Upper lobe of left lung (tissue), 6 donors: ENCODE results near the gene MFN1. TPM values are rescaled to one million over a fixed set of nuclear protein-coding genes. Genes with fewer than 3 reads are reported as not detected.

Experiments used
- ATAC-seq, 2 donors: fragments of 200-7000 bp; cut with Tn5 transposase; one replicate each; pipeline ENCODE4 v1.9.1; 2022; ENCODE audit warnings: mild to moderate bottlenecking in 2 of 2, moderate library complexity in 2 of 2; ENCODE audit not compliant: low FRiP score in 2 of 2
- DNase-seq, 2 donors: peaks; one replicate each; pipeline ENCODE4 v3.0.0-alpha.2; 2019 to 2020
- H3K27ac ChIP-seq, 4 donors: fragments of 200-600 bp; sonication (generic); one replicate each; pipeline ENCODE4 v1.5.1; 2016 to 2019
- H3K27me3 ChIP-seq, 4 donors: fragments of 200-600 bp; sonication (generic); one replicate each; pipeline ENCODE4 v1.5.1; 2017 to 2019
- H3K36me3 ChIP-seq, 4 donors: fragments of 200-600 bp; sonication (generic); one replicate each; pipeline ENCODE4 v1.5.1; 2016 to 2019
- H3K4me1 ChIP-seq, 4 donors: fragments of 200-600 bp; sonication (generic); one replicate each; pipeline ENCODE4 v1.5.1; 2018 to 2019
- H3K4me3 ChIP-seq, 4 donors: fragments of 200-600 bp; sonication (generic); one replicate each; pipeline ENCODE4 v1.5.1; 2017 to 2019; ENCODE audit warnings: mild to moderate bottlenecking in 2 of 4, moderate library complexity in 1 of 4
- H3K9me3 ChIP-seq, 4 donors: fragments of 200-600 bp; sonication (generic); one replicate each; pipeline ENCODE4 v1.5.1; 2018 to 2019
- CTCF ChIP-seq, 6 experiments: fragments of 450-650 bp in 4 of 6; fragments of 200-600 bp in 2 of 6; sonication (generic) in 2 of 6; IDR thresholded peaks; one replicate each; pipeline ENCODE4 v1.5.1; 2016 to 2019; ENCODE audit warnings: antibody characterized with exemption in 6 of 6
- EP300 ChIP-seq, 4 donors: sonication (generic); formaldehyde crosslinking; IDR thresholded peaks; one replicate each; pipeline ENCODE4 v1.5.1; 2017; ENCODE audit warnings: antibody characterized with exemption in 4 of 4, control low read depth in 2 of 4
- POLR2A ChIP-seq, 4 donors: fragments of 450-650 bp; IDR thresholded peaks; one replicate each; pipeline ENCODE4 v1.5.1; 2016 to 2017; ENCODE audit warnings: antibody characterized with exemption in 4 of 4, mild to moderate bottlenecking in 2 of 4
- POLR2AphosphoS5 ChIP-seq, 2 donors: sonication (generic); formaldehyde crosslinking; IDR thresholded peaks; one replicate each; pipeline ENCODE4 v1.5.1; 2017; ENCODE audit warnings: antibody characterized with exemption in 2 of 2
- WGBS, 2 donors: methylation state at CpG; one replicate each; pipeline ENCODE4 v1.1.5; 2017 to 2018; 5-methylcytosine and 5-hydroxymethylcytosine counted together
- total RNA-seq, 6 donors: library from RNA; depleted of rRNA in 4 of 6; stranded (reverse); fragments of >200 nt in 4 of 6; gene quantifications; one replicate each; pipeline versions ENCODE4 v1.1.0 to v1.2.1, GENCODE V29; 2016 to 2021
- donor health status: DM: no; HTN: no; CAD: no; lungs with moderate emphysema.
- donor health status: DM: no; HTN: yes; CAD: no; lungs with severe emphysema.

Gene MFN1
- total RNA-seq, 6 donors from 2014 or later = 36.0 to 62.6 (median 47.8) TPM

GRCh38 chr3:179330438-179330837 is 17.1 kb upstream of the MFN1 start:
- TF ChIP-seq CTCF (IDR thresholded peaks at IDR 0.05) (no peak), POLR2AphosphoS5 (IDR thresholded peaks at IDR 0.05) (no peak), POLR2A (IDR thresholded peaks at IDR 0.05) (no peak), EP300 (IDR thresholded peaks at IDR 0.05) (no peak)
- WGBS, 2 donors = 88 to 94% methylated on average over 1 of the region's 1 CpG
- ATAC-seq (no peak), DNase-seq (no peak)
- H3K9me3 ChIP-seq = no peaks in the 10 kb centered on the region
- no peak overlapping the region for H3K4me3 ChIP-seq
- no peak overlapping the region for H3K27ac ChIP-seq
- peaks cover 0 to 5% (median under 1%) of the 10 kb centered on the region in 4 donors for H3K4me1 ChIP-seq
- peaks cover 22 to 78% (median 44%) of the 10 kb centered on the region in 4 donors for H3K36me3 ChIP-seq
- no peaks in the 10 kb centered on the region for H3K27me3 ChIP-seq

DNA sequence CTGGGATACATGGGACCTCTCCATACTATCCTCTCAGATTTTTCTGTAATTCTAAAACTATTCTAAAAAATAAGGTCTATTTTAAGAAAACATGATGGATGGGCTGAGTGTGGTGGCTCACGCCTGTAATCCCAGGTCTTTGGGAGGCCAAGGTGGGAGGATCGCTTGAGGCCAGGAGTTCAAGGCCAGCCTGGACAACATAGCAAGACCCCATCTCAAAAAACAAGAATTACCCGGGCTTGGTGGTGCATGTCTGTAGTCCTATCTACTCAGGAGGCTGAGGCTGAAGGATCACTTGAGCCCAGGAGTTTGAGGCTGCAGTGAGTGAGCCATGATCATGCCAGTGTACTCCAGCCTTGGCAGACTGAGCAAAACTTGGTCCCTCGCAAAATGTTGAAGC is 15.3 kb upstream of the MFN1 start:
- Histone ChIP-seq H3K4me3 (no peak overlapping the region), H3K27ac (no peak overlapping the region), H3K4me1 (no peaks in the 10 kb centered on the region), H3K36me3 (peaks cover 22 to 90% (median 44%) of the 10 kb centered on the region in 4 donors), H3K9me3 (no peaks in the 10 kb centered on the region), H3K27me3 (no peaks in the 10 kb centered on the region)
- TF ChIP-seq POLR2A (IDR thresholded peaks at IDR 0.05) (no peak), CTCF (IDR thresholded peaks at IDR 0.05) (no peak), EP300 (IDR thresholded peaks at IDR 0.05) (no peak), POLR2AphosphoS5 (IDR thresholded peaks at IDR 0.05) (no peak)
- 94 to 96% methylated on average over 4 of the region's 4 CpGs for WGBS, 2 donors
- no peak for ATAC-seq
- DNase-seq = no peak

GRCh38 chr3:179333084-179333483 is 14.4 kb upstream of the MFN1 start:
- WGBS, 2 donors = 91 to 96% methylated on average over 2 of the region's 2 CpGs
- TF ChIP-seq EP300 (IDR thresholded peaks at IDR 0.05) (no peak), POLR2AphosphoS5 (IDR thresholded peaks at IDR 0.05) (no peak), POLR2A (IDR thresholded peaks at IDR 0.05) (no peak)
- Histone ChIP-seq H3K9me3 (no peaks in the 10 kb centered on the region), H3K4me3 (no peak overlapping the region), H3K27ac (no peak overlapping the region), H3K36me3 (peaks cover 20 to 96% (median 44%) of the 10 kb centered on the region in 4 donors), H3K4me1 (no peaks in the 10 kb centered on the region), H3K27me3 (no peaks in the 10 kb centered on the region)
- no peak for ATAC-seq
- no peak for DNase-seq

- no peak overlapping the region for H3K4me3 ChIP-seq
- no peaks in the 10 kb centered on the region for H3K9me3 ChIP-seq
- DNase-seq = no peak
- TF ChIP-seq POLR2AphosphoS5 (IDR thresholded peaks at IDR 0.05) = no peak
- no peak for TF ChIP-seq CTCF (IDR thresholded peaks at IDR 0.05)
- TF ChIP-seq EP300 (IDR thresholded peaks at IDR 0.05) = no peak
- H3K27me3 ChIP-seq = no peaks in the 10 kb centered on the region
- WGBS, 2 donors = 87 to 100% methylated on average over 1 of the region's 1 CpG
- H3K27ac ChIP-seq = no peak overlapping the region
- no peaks in the 10 kb centered on the region for H3K4me1 ChIP-seq
- peaks cover 12 to 63% (median 22%) of the 10 kb centered on the region in 4 donors for H3K36me3 ChIP-seq
- no peak for ATAC-seq
Observed at GRCh38 chr3:179336345-179336929, 11.1 kb upstream of the MFN1 start.

- Histone ChIP-seq H3K27me3 (no peaks in the 10 kb centered on the region), H3K4me1 (peaks cover 8 to 14% (median 13%) of the 10 kb centered on the region in 4 donors), H3K36me3 (peaks cover 9 to 32% (median 18%) of the 10 kb centered on the region in 4 donors), H3K4me3 (peak overlapping the region; percentile 73 to 92 (median 75)), H3K27ac (peak overlapping the region; percentile 80 to 94 (median 88)), H3K9me3 (no peaks in the 10 kb centered on the region)
- DNase-seq = peak in 1 of 2 donors; percentile 40
- peak; percentile 18 to 76 for ATAC-seq
- 33 to 34% methylated on average over 5 of the region's 5 CpGs for WGBS, 2 donors
- TF ChIP-seq EP300 (IDR thresholded peaks at IDR 0.05) (no peak), POLR2AphosphoS5 (IDR thresholded peaks at IDR 0.05) (no peak), CTCF (IDR thresholded peaks at IDR 0.05) (no peak)
Observed at GRCh38 chr3:179348325-179349013, 960 bp downstream of the MFN1 start.
